PC-3 (cell line): ENCODE measurements around the gene CNPY1.

Experiments
- CTCF ChIP-seq: fragments of 300-600 bp; sonication (generic); conservative IDR thresholded peaks from 2 replicates; pipeline ENCODE4 v1.5.1; 2017; ENCODE audit warnings: antibody characterized with exemption, low read depth, mild to moderate bottlenecking, low read length
- EZH2 ChIP-seq: fragments of 300-600 bp; sonication (generic); IDR thresholded peaks from one replicate; pipeline ENCODE4 v1.6.1; 2017; ENCODE audit warnings: antibody characterized with exemption, mild to moderate bottlenecking, low read length; ENCODE audit not compliant: unreplicated experiment

- TF ChIP-seq CTCF, result no peak
- no peak for TF ChIP-seq EZH2
Observed at GRCh38 chr7:155463114-155463811, 83.1 kb downstream of the CNPY1 start.
